ENCODE results near the gene PEX3. TPM values are rescaled to one million over a fixed set of nuclear protein-coding genes. Genes with fewer than 3 reads are reported as not detected.
"Not testable (repeated sequence)": the region's sequence is repeated elsewhere in the genome, so short reads cannot be mapped to it uniquely, and the experiment has no call there.

PEX3 gene
- total and polyA plus RNA-seq, 4 donors: 28.1 to 35.0 (median 30.7) TPM

GRCh38 chr6:143498428-143498827 is 47.8 kb downstream of the PEX3 start:
- 96% methylated on average over 4 of the region's 4 CpGs for WGBS (ENCODE audit: insufficient coverage)
- Histone ChIP-seq H3K27me3 (ENCODE audit: control insufficient read depth, insufficient read depth, low read length) (no peaks in the 10 kb centered on the region), H3K4me1 (ENCODE audit: control insufficient read depth, insufficient read depth, low read length) (no peaks in the 10 kb centered on the region), H3K36me3 (ENCODE audit: control insufficient read depth, insufficient read depth, low read length) (no peaks in the 10 kb centered on the region), H3K27ac (ENCODE audit: low read depth, low read length) (no peak overlapping the region), H3K4me3 (ENCODE audit: low read depth, low read length) (no peak overlapping the region), H3K9me3 (ENCODE audit: control insufficient read depth, insufficient read depth, low read length) (no peaks in the 10 kb centered on the region)
- no peak for DNase-seq (ENCODE audit: low read depth in 4 of 6, low spot score in 6 of 6)

- H3K36me3 ChIP-seq (ENCODE audit: control insufficient read depth, insufficient read depth, low read length): peaks cover 3% of the 10 kb centered on the region
- H3K9me3 ChIP-seq (ENCODE audit: control insufficient read depth, insufficient read depth, low read length): no peaks in the 10 kb centered on the region
- no peaks in the 10 kb centered on the region for H3K4me1 ChIP-seq (ENCODE audit: control insufficient read depth, insufficient read depth, low read length)
- no peak overlapping the region for H3K4me3 ChIP-seq (ENCODE audit: low read depth, low read length)
- H3K27ac ChIP-seq (ENCODE audit: low read depth, low read length): no peak overlapping the region
- no peaks in the 10 kb centered on the region for H3K27me3 ChIP-seq (ENCODE audit: control insufficient read depth, insufficient read depth, low read length)
- no CpG with 5 or more reads among the region's 2 CpGs for WGBS (ENCODE audit: insufficient coverage)
- peak in 2 of 6 donors; percentile 33 to 68 for DNase-seq (ENCODE audit: low read depth in 4 of 6, low spot score in 6 of 6)
These were observed 51.2 kb downstream of the PEX3 start for GRCh38 chr6:143501851-143502250.

GRCh38 chr6:143504369-143504768 is 53.8 kb downstream of the PEX3 start:
- Histone ChIP-seq H3K4me1 (ENCODE audit: control insufficient read depth, insufficient read depth, low read length) (no peaks in the 10 kb centered on the region), H3K27me3 (ENCODE audit: control insufficient read depth, insufficient read depth, low read length) (no peaks in the 10 kb centered on the region), H3K9me3 (ENCODE audit: control insufficient read depth, insufficient read depth, low read length) (no peaks in the 10 kb centered on the region), H3K4me3 (ENCODE audit: low read depth, low read length) (no peak overlapping the region), H3K36me3 (ENCODE audit: control insufficient read depth, insufficient read depth, low read length) (peaks cover 3% of the 10 kb centered on the region), H3K27ac (ENCODE audit: low read depth, low read length) (no peak overlapping the region)
- no peak for DNase-seq (ENCODE audit: low read depth in 4 of 6, low spot score in 6 of 6)
- 86% methylated on average over 1 of the region's 1 CpG for WGBS (ENCODE audit: insufficient coverage)

GRCh38 chr6:143505111-143505510 is 54.5 kb downstream of the PEX3 start:
- DNase-seq (ENCODE audit: low read depth in 4 of 6, low spot score in 6 of 6): no peak
- 100% methylated on average over 4 of the region's 5 CpGs for WGBS (ENCODE audit: insufficient coverage)

GRCh38 chr6:143505537-143505936 is 54.9 kb downstream of the PEX3 start:
- Histone ChIP-seq H3K27me3 (ENCODE audit: control insufficient read depth, insufficient read depth, low read length) (no peaks in the 10 kb centered on the region), H3K36me3 (ENCODE audit: control insufficient read depth, insufficient read depth, low read length) (peaks cover 3% of the 10 kb centered on the region), H3K4me1 (ENCODE audit: control insufficient read depth, insufficient read depth, low read length) (peaks cover 4% of the 10 kb centered on the region), H3K9me3 (ENCODE audit: control insufficient read depth, insufficient read depth, low read length) (no peaks in the 10 kb centered on the region), H3K4me3 (ENCODE audit: low read depth, low read length) (no peak overlapping the region), H3K27ac (ENCODE audit: low read depth, low read length) (no peak overlapping the region)
- DNase-seq (ENCODE audit: low read depth in 4 of 6, low spot score in 6 of 6): no peak
- WGBS (ENCODE audit: insufficient coverage): 86% methylated on average over 2 of the region's 2 CpGs

More at GRCh38 chr6:143505111-143505510, 54.5 kb downstream of the PEX3 start:
- Histone ChIP-seq H3K27me3 (ENCODE audit: control insufficient read depth, insufficient read depth, low read length) (no peaks in the 10 kb centered on the region), H3K9me3 (ENCODE audit: control insufficient read depth, insufficient read depth, low read length) (no peaks in the 10 kb centered on the region), H3K36me3 (ENCODE audit: control insufficient read depth, insufficient read depth, low read length) (peaks cover 3% of the 10 kb centered on the region), H3K4me1 (ENCODE audit: control insufficient read depth, insufficient read depth, low read length) (no peaks in the 10 kb centered on the region), H3K27ac (ENCODE audit: low read depth, low read length) (no peak overlapping the region), H3K4me3 (ENCODE audit: low read depth, low read length) (no peak overlapping the region)

- DNase-seq (ENCODE audit: low read depth in 4 of 6, low spot score in 6 of 6): no peak
- Histone ChIP-seq H3K27me3 (ENCODE audit: control insufficient read depth, insufficient read depth, low read length) (no peaks in the 10 kb centered on the region), H3K4me3 (ENCODE audit: low read depth, low read length) (no peak overlapping the region), H3K36me3 (ENCODE audit: control insufficient read depth, insufficient read depth, low read length) (peaks cover 3% of the 10 kb centered on the region), H3K4me1 (ENCODE audit: control insufficient read depth, insufficient read depth, low read length) (peaks cover 10% of the 10 kb centered on the region), H3K27ac (ENCODE audit: low read depth, low read length) (no peak overlapping the region), H3K9me3 (ENCODE audit: control insufficient read depth, insufficient read depth, low read length) (no peaks in the 10 kb centered on the region)
- no CpG with 5 or more reads among the region's 6 CpGs for WGBS (ENCODE audit: insufficient coverage)
These were observed 55.6 kb downstream of the PEX3 start for GRCh38 chr6:143506199-143506598.

GRCh38 chr6:143506620-143507019 is 56.0 kb downstream of the PEX3 start:
- Histone ChIP-seq H3K9me3 (ENCODE audit: control insufficient read depth, insufficient read depth, low read length) (no peaks in the 10 kb centered on the region), H3K4me1 (ENCODE audit: control insufficient read depth, insufficient read depth, low read length) (peaks cover 12% of the 10 kb centered on the region), H3K27ac (ENCODE audit: low read depth, low read length) (no peak overlapping the region), H3K36me3 (ENCODE audit: control insufficient read depth, insufficient read depth, low read length) (peaks cover 3% of the 10 kb centered on the region), H3K4me3 (ENCODE audit: low read depth, low read length) (no peak overlapping the region), H3K27me3 (ENCODE audit: control insufficient read depth, insufficient read depth, low read length) (no peaks in the 10 kb centered on the region)
- DNase-seq (ENCODE audit: low read depth in 4 of 6, low spot score in 6 of 6): no peak
- WGBS (ENCODE audit: insufficient coverage): 85% methylated on average over 2 of the region's 2 CpGs

- no peak for DNase-seq (ENCODE audit: low read depth in 4 of 6, low spot score in 6 of 6)
- 94% methylated on average over 2 of the region's 6 CpGs for WGBS (ENCODE audit: insufficient coverage)
- Histone ChIP-seq H3K4me1 (ENCODE audit: control insufficient read depth, insufficient read depth, low read length) (peaks cover 18% of the 10 kb centered on the region), H3K27me3 (ENCODE audit: control insufficient read depth, insufficient read depth, low read length) (no peaks in the 10 kb centered on the region), H3K4me3 (ENCODE audit: low read depth, low read length) (no peak overlapping the region), H3K9me3 (ENCODE audit: control insufficient read depth, insufficient read depth, low read length) (no peaks in the 10 kb centered on the region), H3K36me3 (ENCODE audit: control insufficient read depth, insufficient read depth, low read length) (peaks cover 3% of the 10 kb centered on the region), H3K27ac (ENCODE audit: low read depth, low read length) (no peak overlapping the region)
These were observed 56.9 kb downstream of the PEX3 start for GRCh38 chr6:143507358-143508145.

- H3K27me3 ChIP-seq (ENCODE audit: control insufficient read depth, insufficient read depth, low read length); H3K36me3 ChIP-seq (ENCODE audit: control insufficient read depth, insufficient read depth, low read length); H3K27ac ChIP-seq (ENCODE audit: low read depth, low read length); H3K9me3 ChIP-seq (ENCODE audit: control insufficient read depth, insufficient read depth, low read length); DNase-seq (ENCODE audit: low read depth in 4 of 6, low spot score in 6 of 6); H3K4me3 ChIP-seq (ENCODE audit: low read depth, low read length): not testable (repeated sequence)
- peaks cover 28% of the 10 kb centered on the region for H3K4me1 ChIP-seq (ENCODE audit: control insufficient read depth, insufficient read depth, low read length)
- WGBS (ENCODE audit: insufficient coverage): 92% methylated on average over 2 of the region's 13 CpGs
These were observed 59.7 kb downstream of the PEX3 start for GRCh38 chr6:143510326-143510725.

All from spinal cord (tissue), 10 donors.